Activated CD8-positive, alpha-beta memory T cell treated with anti-CD3 and anti-CD28 coated beads, Interleukin-2, amount 50 U/mL, for 4 hours (primary cell): ENCODE data around the gene GADD45B.
A peak's percentile ranks its signal among the peaks of the same experiment; 100 is the strongest.

Source experiments
- DNase-seq: peaks from one replicate; pipeline ENCODE4 v3.0.0-alpha.2; 2020

The GADD45B gene

GRCh38 chr19:2475702-2476450 lies at the start of gene GADD45B:
GADD45B (plus strand) TSS chr19:2476127; CDS start chr19:2476359, 232 bp downstream.
- DNase-seq, result peak; percentile 98

GRCh38 chr19:2426611-2427428 lies 49.1 kb upstream of the GADD45B start:
- DNase-seq, result peak; percentile 54

GRCh38 chr19:2427429-2428320 lies 48.3 kb upstream of the GADD45B start, which contains the start of gene TIMM13:
TIMM13 (minus strand) TSS chr19:2427586; CDS start chr19:2427533, 53 bp downstream.
- peak; percentile 95 for DNase-seq

GRCh38 chr19:2428321-2428690 lies 47.6 kb upstream of the GADD45B start:
- DNase-seq, result no peak

- DNase-seq, result no peak
These were observed 46.9 kb upstream of the GADD45B start for GRCh38 chr19:2428756-2429711.

GRCh38 chr19:2429917-2430535 lies 45.9 kb upstream of the GADD45B start:
- DNase-seq, result no peak

- no peak for DNase-seq
These were observed 44.4 kb upstream of the GADD45B start for GRCh38 chr19:2431318-2432055.

- DNase-seq, result no peak
These were observed 43.6 kb upstream of the GADD45B start for GRCh38 chr19:2432131-2432848.

GRCh38 chr19:2433854-2434253 lies 42.1 kb upstream of the GADD45B start:
- no peak for DNase-seq

- no peak for DNase-seq
These were observed 41.7 kb upstream of the GADD45B start for GRCh38 chr19:2434267-2434666.

GRCh38 chr19:2434721-2435265 lies 41.1 kb upstream of the GADD45B start:
- no peak for DNase-seq

- DNase-seq, result no peak
These were observed 39.5 kb upstream of the GADD45B start for GRCh38 chr19:2436384-2436783.

GRCh38 chr19:2436926-2437325 lies 39.0 kb upstream of the GADD45B start:
- DNase-seq, result no peak

GRCh38 chr19:2438178-2438577 lies 37.7 kb upstream of the GADD45B start:
- no peak for DNase-seq

- no peak for DNase-seq
These were observed 35.4 kb upstream of the GADD45B start for GRCh38 chr19:2440515-2440914.

- DNase-seq, result no peak
These were observed 34.7 kb upstream of the GADD45B start for GRCh38 chr19:2441096-2441752.

GRCh38 chr19:2443116-2443784 lies 32.7 kb upstream of the GADD45B start:
- DNase-seq, result no peak

GRCh38 chr19:2443785-2444182 lies 32.1 kb upstream of the GADD45B start:
- DNase-seq, result no peak
